Activated CD4-positive, alpha-beta T cell treated with anti-CD3 and anti-CD28 coated beads, Interleukin-10, Interleukin-2, amounts not matched to agents 100 ng/mL and 50 ng/mL, durations not matched to agents 16 hours and 8 hours (primary cell): Measurements from ENCODE around the gene POFUT2.

ENCODE experiments used
- DNase-seq: peaks from one replicate; pipeline ENCODE4 v3.0.0-alpha.2; 2020

POFUT2 gene

DNA sequence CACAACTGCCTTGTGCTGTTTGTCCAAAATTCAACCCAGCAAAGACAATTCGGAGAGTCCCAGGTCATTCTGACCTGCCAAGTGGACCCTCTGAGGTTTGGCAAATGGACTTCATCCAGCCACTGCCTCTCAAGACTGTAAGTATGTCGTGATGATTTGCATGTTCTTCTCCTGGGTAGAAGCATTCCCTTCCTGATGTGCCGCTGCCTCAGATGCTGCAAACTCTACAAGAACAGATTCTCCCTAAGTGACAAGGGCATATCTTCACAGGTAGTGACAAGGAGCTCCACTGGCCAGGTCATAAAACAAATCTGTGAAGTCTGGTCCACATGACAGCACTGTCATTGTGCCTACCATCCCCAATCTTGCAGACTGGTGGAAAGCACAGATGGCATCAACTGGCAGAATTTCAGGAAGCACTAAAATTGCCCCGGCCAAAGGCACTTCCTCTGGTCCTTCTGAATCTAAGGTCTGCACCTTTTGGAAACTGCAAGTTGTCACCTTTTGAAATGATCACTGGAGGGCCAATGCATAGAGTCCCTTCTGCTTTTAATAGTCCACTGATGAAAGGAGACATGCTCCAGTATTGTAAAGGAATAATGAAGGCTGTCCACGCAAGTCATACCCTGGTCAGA lies 27.4 kb downstream of the POFUT2 start:
- no peak for DNase-seq

- DNase-seq, result no peak
Measured at GRCh38 chr21:45259206-45259840, 28.4 kb downstream of the POFUT2 start.

- DNase-seq, result no peak
Measured at GRCh38 chr21:45258466-45258865, 29.2 kb downstream of the POFUT2 start.

DNA sequence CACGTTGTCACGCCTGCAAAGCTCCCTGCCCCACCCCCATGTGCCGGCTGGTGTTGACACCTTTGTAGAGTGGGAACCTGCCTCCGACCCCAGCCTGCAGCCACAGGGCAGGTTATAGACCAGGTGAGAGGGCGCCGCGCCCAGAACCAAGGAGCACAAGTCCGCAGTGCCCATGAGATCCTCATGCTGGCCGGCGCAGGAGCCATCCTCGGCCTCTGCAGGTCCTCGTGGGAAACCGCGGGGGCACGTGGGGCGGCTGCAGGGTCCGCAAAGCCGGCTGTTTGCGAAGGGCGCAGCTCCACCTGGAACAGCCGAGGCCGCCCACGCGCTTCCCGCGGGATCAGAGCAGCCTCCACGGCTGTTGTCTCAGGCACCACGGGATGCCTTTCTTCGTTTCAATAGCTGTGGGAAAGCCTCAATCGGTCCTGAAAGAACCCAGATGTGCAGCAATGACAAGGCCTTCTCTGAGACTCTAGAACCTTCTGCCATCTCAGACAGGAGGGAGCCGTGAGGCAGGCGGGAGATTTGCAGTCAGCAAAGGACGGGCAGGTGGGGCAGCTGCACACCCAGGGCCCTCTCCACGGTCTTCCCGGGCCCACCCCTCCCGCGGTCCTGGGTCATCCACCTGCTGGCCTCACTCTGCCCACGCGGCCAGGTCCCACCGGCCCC lies 29.9 kb downstream of the POFUT2 start:
- DNase-seq, result no peak

DNA sequence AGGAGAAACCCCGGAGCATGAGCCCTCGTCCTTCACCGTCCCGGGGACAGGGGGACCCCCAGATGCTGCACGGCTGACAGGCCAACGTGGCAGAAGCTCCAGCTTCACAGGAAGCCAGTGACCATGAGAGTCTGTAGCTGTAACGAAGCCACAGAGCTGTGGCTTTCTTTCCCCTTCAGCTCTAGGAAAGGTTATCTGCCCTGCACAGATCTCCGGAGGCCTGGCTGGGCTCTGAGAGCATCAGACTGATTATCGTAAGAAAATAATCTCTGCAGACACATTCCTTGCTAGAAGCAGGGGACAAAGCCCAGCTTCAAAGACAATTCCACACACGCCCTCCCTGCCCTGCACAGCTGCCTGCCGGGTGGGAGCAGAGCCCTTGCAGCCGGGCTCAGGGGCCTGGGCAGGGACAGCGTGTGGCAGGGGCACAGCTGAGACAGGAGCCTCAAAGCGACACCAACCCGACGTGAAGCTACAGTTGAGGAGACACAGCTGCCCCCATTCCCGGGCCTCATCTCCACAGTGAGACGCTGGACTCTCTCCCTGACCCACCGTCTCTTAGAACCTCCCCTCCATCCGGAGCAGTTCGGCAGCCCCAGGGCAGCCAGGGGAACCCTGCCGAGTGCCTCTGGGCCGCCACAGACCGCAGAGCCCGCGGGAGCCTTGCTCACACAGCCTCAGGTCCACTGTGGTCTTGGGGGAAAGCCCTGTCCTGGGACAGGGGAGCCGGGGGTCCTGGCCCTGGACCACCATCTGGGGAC lies 30.6 kb downstream of the POFUT2 start:
- DNase-seq, result no peak

DNA sequence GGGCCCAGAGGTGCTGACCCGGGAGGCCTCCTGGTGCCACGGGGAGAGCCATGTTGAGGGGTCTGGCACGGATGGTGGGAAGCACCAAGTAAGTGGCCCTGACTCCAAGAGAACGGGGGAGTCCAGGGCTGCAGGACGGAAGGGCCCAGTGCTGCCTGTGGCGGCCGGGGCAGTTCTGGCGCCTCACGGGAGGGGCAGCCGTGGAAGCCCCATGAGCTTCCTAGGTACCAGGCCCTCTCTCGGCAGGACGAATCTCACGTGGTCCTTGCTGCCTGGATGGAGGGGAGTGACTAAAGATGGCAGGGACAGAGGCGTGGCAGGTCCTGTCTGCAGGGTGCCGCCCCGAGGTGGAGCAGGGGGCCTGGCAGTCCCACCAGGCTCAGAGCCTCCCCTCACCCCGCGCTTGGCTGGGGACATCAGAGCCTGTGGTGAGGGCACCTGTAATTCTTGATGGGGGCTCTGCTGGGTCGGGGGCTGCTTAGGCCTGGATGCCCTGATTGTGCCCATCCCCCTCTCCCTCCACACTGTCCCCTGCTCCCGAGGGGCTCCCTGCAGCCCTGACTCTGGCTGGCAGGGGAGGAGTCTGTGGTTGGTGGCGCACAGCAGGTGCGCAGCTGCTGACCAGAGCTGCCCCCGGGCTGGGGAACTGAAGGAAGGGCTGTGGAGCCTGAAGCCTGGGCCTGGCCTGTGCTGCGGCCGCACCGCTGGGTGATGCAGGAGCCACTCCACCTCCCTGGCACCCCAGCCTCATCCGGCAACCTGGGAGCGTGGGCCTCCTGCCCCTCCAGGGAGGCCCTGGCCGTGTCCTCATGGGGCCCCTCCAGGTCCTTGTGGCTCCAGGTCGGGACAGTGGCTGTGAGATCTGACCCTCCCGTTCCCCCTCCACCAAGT lies 31.4 kb downstream of the POFUT2 start:
- no peak for DNase-seq

DNA sequence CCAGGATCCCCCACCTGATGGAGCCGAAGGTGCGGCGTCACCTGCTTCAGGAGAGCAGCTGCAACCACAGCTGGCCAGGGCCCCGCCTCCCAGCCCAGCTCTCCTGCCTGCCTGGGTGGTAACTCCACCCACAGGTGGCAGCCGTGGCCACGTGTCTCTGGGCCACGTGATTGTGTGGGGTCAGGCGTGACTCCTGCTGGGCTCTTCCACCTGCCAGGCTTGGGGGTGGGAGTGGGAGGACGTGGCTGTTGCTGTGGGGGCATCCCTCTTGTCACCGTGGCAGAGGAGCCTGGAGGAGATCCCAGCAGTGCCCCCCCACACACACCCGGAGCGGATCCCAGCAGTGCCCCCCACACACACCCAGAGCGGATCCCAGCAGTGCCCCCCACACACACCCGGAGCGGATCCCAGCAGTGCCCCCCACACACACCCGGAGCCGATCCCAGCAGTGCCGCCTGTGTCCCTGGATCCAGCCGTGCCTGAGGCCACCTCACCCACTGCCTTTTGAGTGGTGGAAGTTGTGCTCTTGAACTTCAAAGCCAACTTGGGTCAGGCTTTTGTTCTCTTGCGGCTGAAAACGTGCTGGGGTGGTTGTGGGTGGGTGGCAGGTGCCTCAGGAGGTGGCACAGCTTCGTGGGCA lies 32.2 kb downstream of the POFUT2 start:
- DNase-seq, result peak; percentile 9

- DNase-seq, result no peak
Measured at GRCh38 chr21:45254460-45254930, 33.2 kb downstream of the POFUT2 start.

- no peak for DNase-seq
Measured at GRCh38 chr21:45253633-45254459, 33.8 kb downstream of the POFUT2 start.

GRCh38 chr21:45253180-45253579 lies 34.5 kb downstream of the POFUT2 start:
- DNase-seq, result no peak

DNA sequence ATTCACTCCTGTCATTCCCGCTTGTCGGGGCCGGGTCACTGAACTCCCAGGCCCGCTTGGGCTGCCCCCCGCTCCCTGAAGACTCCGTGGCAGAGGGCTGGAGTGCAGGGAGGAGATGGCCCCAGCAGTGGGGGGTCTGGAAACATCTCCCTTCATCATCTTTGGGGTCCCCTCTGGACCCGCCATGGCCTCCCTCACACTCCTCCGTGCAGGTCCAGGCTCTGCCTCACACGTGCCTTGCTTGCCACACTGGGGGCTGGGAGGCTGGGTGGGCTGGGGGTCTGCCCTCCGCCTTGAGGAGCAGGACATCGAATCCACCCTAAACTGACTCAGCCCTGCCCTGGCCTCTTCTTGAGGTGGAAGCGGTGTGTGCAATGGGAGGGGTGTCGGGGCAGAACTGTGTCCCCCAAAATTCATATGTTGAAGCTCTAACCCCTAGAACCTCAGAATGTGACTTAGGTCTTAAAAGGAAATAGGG lies 35.2 kb downstream of the POFUT2 start:
- DNase-seq, result no peak

DNA sequence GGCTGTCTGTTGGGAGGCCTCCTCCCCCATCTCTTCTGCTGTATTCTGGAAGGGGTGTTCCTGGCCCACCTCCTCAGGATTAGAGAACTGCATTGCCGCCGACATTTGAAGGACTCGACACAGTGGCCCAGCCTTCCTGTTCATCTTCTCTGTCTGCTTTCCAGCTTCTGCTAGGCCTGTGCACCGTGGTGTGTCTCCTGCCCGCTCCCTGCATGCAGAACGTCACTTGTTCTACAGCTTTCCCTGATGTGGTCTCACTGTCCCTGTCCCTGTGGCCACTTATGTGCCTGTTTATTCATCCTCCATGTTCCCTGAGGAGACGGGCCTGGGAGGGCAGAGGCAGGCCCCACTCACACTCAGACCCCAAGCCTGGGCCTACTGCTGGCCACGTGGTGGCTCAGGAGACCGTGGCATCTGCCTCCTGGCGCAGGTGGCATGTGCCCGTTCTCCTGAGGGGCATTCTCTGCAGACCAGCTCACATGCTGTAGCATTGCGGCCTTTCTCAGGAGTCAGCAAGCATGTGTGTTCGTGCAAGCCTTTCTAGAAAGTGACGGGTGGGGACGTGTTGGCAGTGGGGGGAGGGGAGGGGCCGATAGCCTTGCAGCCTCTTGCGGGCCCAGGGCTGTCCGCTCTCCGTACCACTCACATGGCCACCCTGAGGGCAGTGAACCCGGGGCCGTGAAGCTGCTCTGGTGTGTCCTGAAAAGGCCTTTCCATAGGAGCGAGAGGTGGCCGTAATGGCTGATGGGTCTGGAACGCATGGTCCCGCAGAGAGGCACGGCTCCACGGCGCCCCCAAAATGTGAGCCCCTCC lies 35.9 kb downstream of the POFUT2 start:
- DNase-seq, result no peak

GRCh38 chr21:45250914-45251634 lies 36.6 kb downstream of the POFUT2 start:
- no peak for DNase-seq

- no peak for DNase-seq
Measured at GRCh38 chr21:45250272-45250671, 37.4 kb downstream of the POFUT2 start.

DNA sequence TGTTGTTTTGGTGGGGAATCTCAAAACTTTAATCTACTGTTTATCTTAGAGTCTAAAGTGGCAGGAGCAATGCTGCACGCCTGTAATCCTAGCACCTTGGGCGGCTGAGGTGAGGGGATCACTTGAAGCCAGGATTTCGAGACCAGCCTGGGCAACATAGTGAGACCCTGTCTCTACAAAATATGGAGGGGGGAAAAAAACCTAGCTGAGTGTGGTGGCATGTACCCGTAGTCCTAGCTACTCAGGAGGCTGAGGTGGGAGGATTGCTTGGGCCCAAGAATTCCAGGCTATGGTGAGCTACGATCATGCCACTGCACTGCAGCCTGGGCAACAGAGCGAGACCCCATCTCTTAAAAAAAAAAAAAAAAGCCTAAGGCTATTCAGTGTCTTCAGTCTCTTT lies 38.1 kb downstream of the POFUT2 start:
- DNase-seq, result no peak

- no peak for DNase-seq
Measured at GRCh38 chr21:45248893-45249381, 38.8 kb downstream of the POFUT2 start.

GRCh38 chr21:45248301-45248892 lies 39.3 kb downstream of the POFUT2 start:
- DNase-seq, result no peak
